ENCODE measurements around the gene BAIAP2L2. TPM values are rescaled to one million over a fixed set of nuclear protein-coding genes. Genes with fewer than 3 reads are reported as not detected.

BAIAP2L2 gene
- total RNA-seq, 1 donor = 1.1 TPM

GRCh38 chr22:38086942-38087341, 23.5 kb downstream of the BAIAP2L2 start:
- Histone ChIP-seq H2AFZ (ENCODE audit: low read length) (no peak overlapping the region), H3K27ac (ENCODE audit: low read depth, low read length) (no peak overlapping the region), H3K27me3 (ENCODE audit: insufficient read depth, low read length) (peaks cover 6% of the 10 kb centered on the region), H3K36me3 (ENCODE audit: insufficient read depth, low read length) (no peaks in the 10 kb centered on the region), H3K4me2 (ENCODE audit: insufficient read depth, low read length) (no peak overlapping the region), H3K9me3 (ENCODE audit: low read depth, low read length) (no peaks in the 10 kb centered on the region), H3K4me1 (ENCODE audit: insufficient read depth, low read length) (peaks cover 4% of the 10 kb centered on the region), H3K79me2 (ENCODE audit: insufficient read depth, low read length) (no peaks in the 10 kb centered on the region), H4K20me1 (ENCODE audit: insufficient read depth, low read length) (peaks cover under 1% of the 10 kb centered on the region), H3K4me3 (ENCODE audit: insufficient read depth, low read length) (no peak overlapping the region)
- peak; percentile 90 for DNase-seq (ENCODE audit: insufficient read length, low spot score, missing footprints)
- no peak for TF ChIP-seq CTCF (IDR thresholded peaks at IDR 0.05; ENCODE audit: extremely low read depth, low read depth, low read length)

- Histone ChIP-seq H3K4me3 (ENCODE audit: insufficient read depth, low read length) (no peak overlapping the region), H3K79me2 (ENCODE audit: insufficient read depth, low read length) (no peaks in the 10 kb centered on the region), H3K27ac (ENCODE audit: low read depth, low read length) (no peak overlapping the region), H3K27me3 (ENCODE audit: insufficient read depth, low read length) (peaks cover 12% of the 10 kb centered on the region), H3K4me1 (ENCODE audit: insufficient read depth, low read length) (peaks cover 4% of the 10 kb centered on the region), H4K20me1 (ENCODE audit: insufficient read depth, low read length) (peaks cover 3% of the 10 kb centered on the region), H3K36me3 (ENCODE audit: insufficient read depth, low read length) (no peaks in the 10 kb centered on the region), H3K9me3 (ENCODE audit: low read depth, low read length) (no peaks in the 10 kb centered on the region), H3K4me2 (ENCODE audit: insufficient read depth, low read length) (no peak overlapping the region), H2AFZ (ENCODE audit: low read length) (no peak overlapping the region)
- no peak for TF ChIP-seq CTCF (IDR thresholded peaks at IDR 0.05; ENCODE audit: extremely low read depth, low read depth, low read length)
- peak; percentile 91 for DNase-seq (ENCODE audit: insufficient read length, low spot score, missing footprints)
Observed at GRCh38 chr22:38086001-38086845, 24.3 kb downstream of the BAIAP2L2 start.

GRCh38 chr22:38085501-38085900, 25.0 kb downstream of the BAIAP2L2 start:
- Histone ChIP-seq H3K27me3 (ENCODE audit: insufficient read depth, low read length) (peaks cover 16% of the 10 kb centered on the region), H3K4me2 (ENCODE audit: insufficient read depth, low read length) (no peak overlapping the region)
- no peak for TF ChIP-seq CTCF (IDR thresholded peaks at IDR 0.05; ENCODE audit: extremely low read depth, low read depth, low read length)

GRCh38 chr22:38085056-38085455, 25.4 kb downstream of the BAIAP2L2 start:
- no peak overlapping the region for H3K4me2 ChIP-seq (ENCODE audit: insufficient read depth, low read length)
- H3K27ac ChIP-seq (ENCODE audit: low read depth, low read length) = no peak overlapping the region
- peaks cover 19% of the 10 kb centered on the region for H3K27me3 ChIP-seq (ENCODE audit: insufficient read depth, low read length)
- no peak for TF ChIP-seq CTCF (IDR thresholded peaks at IDR 0.05; ENCODE audit: extremely low read depth, low read depth, low read length)
- H4K20me1 ChIP-seq (ENCODE audit: insufficient read depth, low read length) = peaks cover 3% of the 10 kb centered on the region
- H3K4me1 ChIP-seq (ENCODE audit: insufficient read depth, low read length) = peaks cover 4% of the 10 kb centered on the region
- no peak overlapping the region for H3K4me3 ChIP-seq (ENCODE audit: insufficient read depth, low read length)
- peak; percentile 62 for DNase-seq (ENCODE audit: insufficient read length, low spot score, missing footprints)
- H3K9me3 ChIP-seq (ENCODE audit: low read depth, low read length) = no peaks in the 10 kb centered on the region
- H2AFZ ChIP-seq (ENCODE audit: low read length) = no peak overlapping the region
- H3K79me2 ChIP-seq (ENCODE audit: insufficient read depth, low read length) = no peaks in the 10 kb centered on the region
- no peaks in the 10 kb centered on the region for H3K36me3 ChIP-seq (ENCODE audit: insufficient read depth, low read length)

More at GRCh38 chr22:38085501-38085900, 25.0 kb downstream of the BAIAP2L2 start:
- no peak overlapping the region for H2AFZ ChIP-seq (ENCODE audit: low read length)
- no peaks in the 10 kb centered on the region for H3K36me3 ChIP-seq (ENCODE audit: insufficient read depth, low read length)
- no peaks in the 10 kb centered on the region for H3K79me2 ChIP-seq (ENCODE audit: insufficient read depth, low read length)
- DNase-seq (ENCODE audit: insufficient read length, low spot score, missing footprints) = peak; percentile 74
- no peak overlapping the region for H3K4me3 ChIP-seq (ENCODE audit: insufficient read depth, low read length)
- peaks cover 3% of the 10 kb centered on the region for H4K20me1 ChIP-seq (ENCODE audit: insufficient read depth, low read length)
- H3K27ac ChIP-seq (ENCODE audit: low read depth, low read length) = no peak overlapping the region
- no peaks in the 10 kb centered on the region for H3K9me3 ChIP-seq (ENCODE audit: low read depth, low read length)
- H3K4me1 ChIP-seq (ENCODE audit: insufficient read depth, low read length) = peaks cover 4% of the 10 kb centered on the region
